ENCODE data around the gene STAT6. TPM values are rescaled to one million over a fixed set of nuclear protein-coding genes. Genes with fewer than 3 reads are reported as not detected.

Gene STAT6
- polyA plus RNA-seq, 2 of the 4 experiments (the other 2 are of a cell fraction): 58.8 to 59.0 TPM

GRCh38 chr12:57128519-57129247 lies 17.5 kb upstream of the STAT6 start:
- POLR2A ChIA-PET: interaction anchor here (0.8 to 2.2 kb wide), 9 partner anchors 8 to 440 kb away, joined by 3 to 20 read pairs (median 4); partner anchors contain the start of genes NAB2, PTGES3 and STAT6
- peaks cover 4% of the 10 kb centered on the region; the same call in 1 of the 3 replicates for H3K9me3 ChIP-seq
- 19% methylated on average over 30 of the region's 35 CpGs for WGBS (ENCODE audit: missing lambda C conversion rate)
- no peak for DNase-seq (ENCODE audit: low read depth in 1 of 2, low spot score in 1 of 2)
- H3K4me1 ChIP-seq: peaks cover 39% of the 10 kb centered on the region; the same call in 2 of the 3 replicates
- CTCF ChIA-PET: interaction anchor here (1.0 to 20.0 kb wide), 10 partner anchors 9 to 141 kb away, joined by 3 to 1152 read pairs (median 4); partner anchors contain the start of gene STAT6
- no peak for FAIRE-seq
- H3K4me3 ChIP-seq: peak overlapping the region; percentile 64
- peak overlapping the region; percentile 88 to 97 for H3K27ac ChIP-seq
- peak in 1 of 2 experiments; percentile 19; a peak in 3 of 6 replicates for ATAC-seq
- H3K4me2 ChIP-seq: peak overlapping the region; percentile 90
- no peak for TF ChIP-seq NR3C1 (IDR thresholded peaks at IDR 0.05)
- TF ChIP-seq HOXB5 (CRISPR knock-in tag; IDR thresholded peaks at IDR 0.05): no peak
- TF ChIP-seq, protein P1, sequence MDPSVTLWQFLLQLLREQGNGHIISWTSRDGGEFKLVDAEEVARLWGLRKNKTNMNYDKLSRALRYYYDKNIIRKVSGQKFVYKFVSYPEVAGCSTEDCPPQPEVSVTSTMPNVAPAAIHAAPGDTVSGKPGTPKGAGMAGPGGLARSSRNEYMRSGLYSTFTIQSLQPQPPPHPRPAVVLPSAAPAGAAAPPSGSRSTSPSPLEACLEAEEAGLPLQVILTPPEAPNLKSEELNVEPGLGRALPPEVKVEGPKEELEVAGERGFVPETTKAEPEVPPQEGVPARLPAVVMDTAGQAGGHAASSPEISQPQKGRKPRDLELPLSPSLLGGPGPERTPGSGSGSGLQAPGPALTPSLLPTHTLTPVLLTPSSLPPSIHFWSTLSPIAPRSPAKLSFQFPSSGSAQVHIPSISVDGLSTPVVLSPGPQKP (IDR thresholded peaks at IDR 0.05; ENCODE audit: low read depth, low read length): no peak
- TF ChIP-seq, protein P2, sequence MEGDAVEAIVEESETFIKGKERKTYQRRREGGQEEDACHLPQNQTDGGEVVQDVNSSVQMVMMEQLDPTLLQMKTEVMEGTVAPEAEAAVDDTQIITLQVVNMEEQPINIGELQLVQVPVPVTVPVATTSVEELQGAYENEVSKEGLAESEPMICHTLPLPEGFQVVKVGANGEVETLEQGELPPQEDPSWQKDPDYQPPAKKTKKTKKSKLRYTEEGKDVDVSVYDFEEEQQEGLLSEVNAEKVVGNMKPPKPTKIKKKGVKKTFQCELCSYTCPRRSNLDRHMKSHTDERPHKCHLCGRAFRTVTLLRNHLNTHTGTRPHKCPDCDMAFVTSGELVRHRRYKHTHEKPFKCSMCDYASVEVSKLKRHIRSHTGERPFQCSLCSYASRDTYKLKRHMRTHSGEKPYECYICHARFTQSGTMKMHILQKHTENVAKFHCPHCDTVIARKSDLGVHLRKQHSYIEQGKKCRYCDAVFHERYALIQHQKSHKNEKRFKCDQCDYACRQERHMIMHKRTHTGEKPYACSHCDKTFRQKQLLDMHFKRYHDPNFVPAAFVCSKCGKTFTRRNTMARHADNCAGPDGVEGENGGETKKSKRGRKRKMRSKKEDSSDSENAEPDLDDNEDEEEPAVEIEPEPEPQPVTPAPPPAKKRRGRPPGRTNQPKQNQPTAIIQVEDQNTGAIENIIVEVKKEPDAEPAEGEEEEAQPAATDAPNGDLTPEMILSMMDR (IDR thresholded peaks at IDR 0.05): no peak
- no peak for TF ChIP-seq CBX2 (IDR thresholded peaks at IDR 0.05; ENCODE audit: borderline replicate concordance, low read depth)
- no peak for TF ChIP-seq BHLHE40 (IDR thresholded peaks at IDR 0.05; ENCODE audit: low read depth, low read length)
- no peak for TF ChIP-seq FOSB (CRISPR knock-in tag; IDR thresholded peaks at IDR 0.05)
- TF ChIP-seq JUN (IDR thresholded peaks at IDR 0.05): no peak
- no peak for TF ChIP-seq EP300 (IDR thresholded peaks at IDR 0.05)
- TF ChIP-seq SMC3 (IDR thresholded peaks at IDR 0.05): no peak

DNA sequence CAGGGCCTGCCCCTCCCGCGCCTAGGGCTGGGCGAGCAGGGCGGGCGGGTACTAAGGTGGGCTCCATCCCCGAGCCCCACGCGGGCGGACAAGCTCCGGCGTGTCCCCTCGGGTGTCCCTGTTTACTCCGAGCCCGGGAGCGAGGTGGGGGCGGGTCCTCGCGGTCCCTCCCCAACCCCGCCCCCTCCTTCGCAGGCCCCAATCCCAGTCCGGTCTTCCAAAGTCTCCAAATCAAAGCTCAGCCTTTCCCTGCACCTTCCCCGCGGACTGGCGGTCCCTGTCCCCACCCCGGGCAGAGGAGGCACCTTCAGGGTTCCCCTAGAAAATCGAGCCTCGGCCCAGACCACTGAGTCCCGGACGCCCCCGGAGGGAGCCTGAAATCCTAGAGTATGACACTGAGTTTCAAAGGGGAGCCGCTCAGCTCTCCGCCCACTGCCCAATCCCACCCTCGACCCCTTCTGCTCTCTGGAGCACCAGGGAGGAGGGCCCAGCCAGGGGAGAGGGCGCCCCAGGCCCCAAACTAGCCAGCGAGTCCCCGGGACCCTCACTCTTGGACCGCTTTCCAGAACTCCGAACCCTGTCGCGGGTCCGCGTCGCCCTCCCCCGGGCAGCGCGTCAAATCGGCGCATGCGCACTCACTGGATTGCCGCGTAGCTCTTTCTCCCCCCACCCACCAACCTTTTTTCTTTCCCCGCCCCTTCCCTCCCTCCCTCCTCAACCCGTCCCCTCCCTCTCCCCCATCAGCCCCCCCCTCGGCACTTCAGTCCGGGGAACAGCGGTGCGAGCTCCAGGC lies 16.8 kb upstream of the STAT6 start, which contains the start of gene LRP1:
Gene LRP1, plus strand, starts transcription at position 758 of the 793 bp plus-strand sequence. CDS start 482 bp downstream, outside the sequence.
- H3K9me3 ChIP-seq: peaks cover 4% of the 10 kb centered on the region; the same call in 1 of the 3 replicates
- under 1% methylated on average over 46 of the region's 57 CpGs for WGBS (ENCODE audit: missing lambda C conversion rate)

More for the DNA sequence above, 16.8 kb upstream of the STAT6 start, which contains the start of gene LRP1:
- H3K27ac ChIP-seq: peak within 1 kb of the TSS; percentile 88 to 97
- peak within 1 kb of the TSS; percentile 64 for H3K4me3 ChIP-seq
- peak within 1 kb of the TSS; percentile 90 for H3K4me2 ChIP-seq
- FAIRE-seq: no peak
- ChIA-PET CTCF (interaction anchor here (1.1 to 20.0 kb wide), 10 partner anchors 8 to 111 kb away, joined by 3 to 1152 read pairs (median 4); partner anchors contain the start of gene STAT6), POLR2A (interaction anchor here (0.6 to 2.2 kb wide), 17 partner anchors 8 to 688 kb away, joined by 3 to 20 read pairs (median 4); partner anchors contain the start of genes NAB2, NACA, PTGES3 and STAT6)
- DNase-seq (ENCODE audit: low read depth in 1 of 2, low spot score in 1 of 2): peak; percentile 88 to 89
- peak; percentile 71 to 87 for ATAC-seq
- TF ChIP-seq PHF8 (IDR thresholded peaks at IDR 0.05; ENCODE audit: borderline replicate concordance, low read depth) (0 out of 2 replicates have a peak, but pooled peaks have one; percentile 29), JUNB (IDR thresholded peaks at IDR 0.05) (no peak), KDM5A (IDR thresholded peaks at IDR 0.05) (no peak), CBX8 (IDR thresholded peaks at IDR 0.05) (no peak), RARB (CRISPR knock-in tag; IDR thresholded peaks at IDR 0.05) (no peak), JUN (IDR thresholded peaks at IDR 0.05) (0 out of 5 replicates have a peak, but pooled peaks have one; percentile 9 to 18), CHD2 (IDR thresholded peaks at IDR 0.05; ENCODE audit: low read length, partially characterized antibody) (no peak), FOSL2 (IDR thresholded peaks at IDR 0.05) (no peak), FOSL2 (CRISPR knock-in tag; IDR thresholded peaks at IDR 0.05) (peak; percentile 72), E2F6 (IDR thresholded peaks at IDR 0.05; ENCODE audit: borderline replicate concordance, low read depth) (no peak), NFE2L2 (conservative IDR thresholded peaks at IDR 0.05; ENCODE audit: low read length) (no peak), HEYL (CRISPR knock-in tag; IDR thresholded peaks at IDR 0.05) (no peak), FOSB (CRISPR knock-in tag; IDR thresholded peaks at IDR 0.05) (no peak), ZNF302 (CRISPR knock-in tag; IDR thresholded peaks at IDR 0.05) (no peak), ZSCAN20 (CRISPR knock-in tag; IDR thresholded peaks at IDR 0.05) (no peak), ZC3H11A (IDR thresholded peaks at IDR 0.05) (no peak), CHD4 (IDR thresholded peaks at IDR 0.05; ENCODE audit: borderline replicate concordance) (no peak), POLR2A (IDR thresholded peaks at IDR 0.05; ENCODE audit: low read length) (peak; percentile 62)
- TF ChIP-seq, protein P3, sequence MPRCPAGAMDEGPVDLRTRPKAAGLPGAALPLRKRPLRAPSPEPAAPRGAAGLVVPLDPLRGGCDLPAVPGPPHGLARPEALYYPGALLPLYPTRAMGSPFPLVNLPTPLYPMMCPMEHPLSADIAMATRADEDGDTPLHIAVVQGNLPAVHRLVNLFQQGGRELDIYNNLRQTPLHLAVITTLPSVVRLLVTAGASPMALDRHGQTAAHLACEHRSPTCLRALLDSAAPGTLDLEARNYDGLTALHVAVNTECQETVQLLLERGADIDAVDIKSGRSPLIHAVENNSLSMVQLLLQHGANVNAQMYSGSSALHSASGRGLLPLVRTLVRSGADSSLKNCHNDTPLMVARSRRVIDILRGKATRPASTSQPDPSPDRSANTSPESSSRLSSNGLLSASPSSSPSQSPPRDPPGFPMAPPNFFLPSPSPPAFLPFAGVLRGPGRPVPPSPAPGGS (IDR thresholded peaks at IDR 0.05): 0 out of 3 replicates have a peak, but pooled peaks have one; percentile 12
- TF ChIP-seq, protein P4, sequence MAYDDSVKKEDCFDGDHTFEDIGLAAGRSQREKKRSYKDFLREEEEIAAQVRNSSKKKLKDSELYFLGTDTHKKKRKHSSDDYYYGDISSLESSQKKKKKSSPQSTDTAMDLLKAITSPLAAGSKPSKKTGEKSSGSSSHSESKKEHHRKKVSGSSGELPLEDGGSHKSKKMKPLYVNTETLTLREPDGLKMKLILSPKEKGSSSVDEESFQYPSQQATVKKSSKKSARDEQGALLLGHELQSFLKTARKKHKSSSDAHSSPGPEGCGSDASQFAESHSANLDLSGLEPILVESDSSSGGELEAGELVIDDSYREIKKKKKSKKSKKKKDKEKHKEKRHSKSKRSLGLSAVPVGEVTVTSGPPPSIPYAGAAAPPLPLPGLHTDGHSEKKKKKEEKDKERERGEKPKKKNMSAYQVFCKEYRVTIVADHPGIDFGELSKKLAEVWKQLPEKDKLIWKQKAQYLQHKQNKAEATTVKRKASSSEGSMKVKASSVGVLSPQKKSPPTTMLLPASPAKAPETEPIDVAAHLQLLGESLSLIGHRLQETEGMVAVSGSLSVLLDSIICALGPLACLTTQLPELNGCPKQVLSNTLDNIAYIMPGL (CRISPR knock-in tag; IDR thresholded peaks at IDR 0.05; ENCODE audit: borderline replicate concordance): no peak
- H3K4me1 ChIP-seq: peaks cover 32% of the 10 kb centered on the region; the same call in 2 of the 3 replicates

Data from A549 (cell line).